Measurements from ENCODE around the gene TMED3.
A peak's percentile ranks its signal among the peaks of the same experiment; 100 is the strongest.

The TMED3 gene

DNA sequence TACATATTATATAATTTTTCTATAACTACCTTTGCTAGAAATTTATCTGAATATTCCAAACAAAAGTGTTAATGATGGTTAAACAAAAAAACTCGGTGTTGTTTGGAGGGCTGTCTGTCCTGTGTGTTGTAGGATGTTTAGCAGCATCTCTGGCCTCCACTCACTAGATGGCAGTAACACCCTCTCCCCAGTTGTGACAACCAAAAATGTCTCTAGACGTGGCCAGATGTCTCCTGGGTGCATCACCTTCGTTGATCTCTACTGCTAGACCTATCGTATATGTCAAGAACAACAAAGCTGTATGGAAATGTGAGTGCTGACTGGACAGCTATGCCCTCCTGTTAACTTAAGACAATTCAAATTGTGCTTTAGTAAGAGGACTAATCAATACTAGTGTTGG lies 14.3 kb upstream of the TMED3 start:
- no peaks in the 10 kb centered on the region for H3K36me3 ChIP-seq (ENCODE audit: control insufficient read depth, insufficient read depth, low read length)
- H3K4me3 ChIP-seq (ENCODE audit: insufficient read depth, low read depth, low read length): no peak overlapping the region
- no peak overlapping the region for H3K27ac ChIP-seq (ENCODE audit: insufficient read depth, low read depth, low read length, poor library complexity, severe bottlenecking)
- peaks cover 30% of the 10 kb centered on the region for H3K27me3 ChIP-seq (ENCODE audit: control insufficient read depth, insufficient read depth, low read length, poor library complexity, severe bottlenecking)
- H3K9me3 ChIP-seq (ENCODE audit: control insufficient read depth, low read length): no peaks in the 10 kb centered on the region
- WGBS, 2 experiments: 60 to 78% methylated on average over 4 of the region's 4 CpGs
- no peaks in the 10 kb centered on the region for H3K4me1 ChIP-seq (ENCODE audit: control insufficient read depth, insufficient read depth, low read length)

DNA sequence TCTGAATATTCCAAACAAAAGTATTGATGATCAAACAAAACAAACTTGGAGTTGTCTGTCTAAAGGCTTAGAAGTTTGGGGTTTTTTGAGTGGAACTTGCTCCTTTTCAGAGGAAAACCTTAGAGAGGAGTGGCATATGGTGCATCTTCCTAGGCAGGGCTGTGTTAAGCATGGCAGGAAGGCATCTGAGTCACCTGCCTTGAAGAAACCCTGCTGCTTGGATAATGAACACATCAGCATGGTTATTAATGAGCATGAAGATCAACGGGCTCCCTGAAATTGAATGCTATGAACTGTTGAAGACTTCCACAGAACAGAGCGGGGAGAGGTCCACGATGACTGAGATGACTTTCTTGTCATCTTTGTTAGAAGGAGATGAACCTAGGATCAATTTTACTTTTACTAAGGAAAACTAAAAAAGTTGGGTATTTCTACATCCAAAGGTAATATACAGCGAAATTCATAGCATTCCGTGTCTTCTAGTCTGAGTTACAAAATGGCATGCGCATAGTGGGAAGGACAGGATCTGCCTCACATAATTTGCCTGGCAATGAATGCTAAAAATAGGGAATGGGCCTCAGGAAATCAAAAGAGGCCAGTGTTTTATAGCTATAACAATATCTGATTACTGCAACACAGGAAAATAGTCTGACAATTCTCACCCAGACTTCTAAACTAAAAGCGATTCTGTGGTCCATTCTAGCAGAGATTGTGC lies 11.6 kb upstream of the TMED3 start:
- H3K4me3 ChIP-seq (ENCODE audit: insufficient read depth, low read depth, low read length): no peak overlapping the region
- no peaks in the 10 kb centered on the region for H3K9me3 ChIP-seq (ENCODE audit: control insufficient read depth, low read length)
- H3K27me3 ChIP-seq (ENCODE audit: control insufficient read depth, insufficient read depth, low read length, poor library complexity, severe bottlenecking): peaks cover 46% of the 10 kb centered on the region
- whole genome bisulfite sequencing, 2 experiments: 92 to 94% methylated on average over 7 of the region's 7 CpGs
- H3K4me1 ChIP-seq (ENCODE audit: control insufficient read depth, insufficient read depth, low read length): no peaks in the 10 kb centered on the region
- no peak overlapping the region for H3K27ac ChIP-seq (ENCODE audit: insufficient read depth, low read depth, low read length, poor library complexity, severe bottlenecking)
- H3K36me3 ChIP-seq (ENCODE audit: control insufficient read depth, insufficient read depth, low read length): no peaks in the 10 kb centered on the region

DNA sequence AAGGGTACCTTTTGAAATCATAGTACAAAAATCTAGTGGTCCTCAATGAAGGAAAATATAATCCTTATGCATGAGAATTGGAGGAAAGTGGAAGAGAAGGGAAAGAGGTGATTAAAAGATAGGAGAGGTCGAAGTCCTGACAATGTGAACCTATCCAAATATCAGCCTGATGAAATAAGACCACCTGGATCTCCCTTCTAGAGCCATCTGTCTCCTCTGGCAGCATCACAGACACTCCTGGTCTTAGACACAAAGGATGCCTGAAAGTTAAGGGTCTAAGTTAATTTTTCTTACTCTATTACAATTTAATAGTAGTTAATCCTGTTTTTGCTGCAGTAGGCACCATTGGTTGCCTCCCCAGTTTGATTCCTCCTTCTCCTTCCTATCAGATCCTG lies 11.1 kb upstream of the TMED3 start:
- Histone ChIP-seq H3K27ac (ENCODE audit: insufficient read depth, low read depth, low read length, poor library complexity, severe bottlenecking) (no peak overlapping the region), H3K27me3 (ENCODE audit: control insufficient read depth, insufficient read depth, low read length, poor library complexity, severe bottlenecking) (peaks cover 52% of the 10 kb centered on the region), H3K4me1 (ENCODE audit: control insufficient read depth, insufficient read depth, low read length) (no peaks in the 10 kb centered on the region), H3K36me3 (ENCODE audit: control insufficient read depth, insufficient read depth, low read length) (no peaks in the 10 kb centered on the region), H3K4me3 (ENCODE audit: insufficient read depth, low read depth, low read length) (no peak overlapping the region), H3K9me3 (ENCODE audit: control insufficient read depth, low read length) (no peaks in the 10 kb centered on the region)
- WGBS, 2 experiments: 80 to 87% methylated on average over 1 of the region's 1 CpG

DNA sequence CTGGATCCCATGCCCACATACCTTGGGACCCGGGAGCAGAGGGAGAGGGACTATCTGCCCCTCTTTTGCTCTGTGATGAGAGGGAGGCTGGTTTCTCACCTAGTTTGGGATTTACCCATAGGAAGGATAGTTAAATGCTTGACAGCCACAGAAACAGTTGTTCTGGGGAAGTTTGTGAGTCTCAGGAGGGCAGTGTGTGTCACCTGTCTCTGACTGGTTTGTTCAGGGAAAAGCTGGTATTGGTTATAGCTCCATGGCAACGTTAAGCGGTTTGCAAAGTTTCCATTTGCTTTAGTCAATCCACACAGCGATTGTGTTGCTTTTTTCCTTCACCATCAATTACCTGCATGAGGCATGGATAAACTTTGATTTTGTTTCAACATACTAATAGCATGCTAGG lies 3.7 kb upstream of the TMED3 start:
- Histone ChIP-seq H3K27me3 (ENCODE audit: control insufficient read depth, insufficient read depth, low read length, poor library complexity, severe bottlenecking) (peaks cover 73% of the 10 kb centered on the region), H3K4me3 (ENCODE audit: insufficient read depth, low read depth, low read length) (no peak overlapping the region), H3K36me3 (ENCODE audit: control insufficient read depth, insufficient read depth, low read length) (no peaks in the 10 kb centered on the region), H3K4me1 (ENCODE audit: control insufficient read depth, insufficient read depth, low read length) (peaks cover 7% of the 10 kb centered on the region), H3K27ac (ENCODE audit: insufficient read depth, low read depth, low read length, poor library complexity, severe bottlenecking) (no peak overlapping the region), H3K9me3 (ENCODE audit: control insufficient read depth, low read length) (no peaks in the 10 kb centered on the region)
- WGBS, 2 experiments: 54 to 68% methylated on average over 4 of the region's 4 CpGs

DNA sequence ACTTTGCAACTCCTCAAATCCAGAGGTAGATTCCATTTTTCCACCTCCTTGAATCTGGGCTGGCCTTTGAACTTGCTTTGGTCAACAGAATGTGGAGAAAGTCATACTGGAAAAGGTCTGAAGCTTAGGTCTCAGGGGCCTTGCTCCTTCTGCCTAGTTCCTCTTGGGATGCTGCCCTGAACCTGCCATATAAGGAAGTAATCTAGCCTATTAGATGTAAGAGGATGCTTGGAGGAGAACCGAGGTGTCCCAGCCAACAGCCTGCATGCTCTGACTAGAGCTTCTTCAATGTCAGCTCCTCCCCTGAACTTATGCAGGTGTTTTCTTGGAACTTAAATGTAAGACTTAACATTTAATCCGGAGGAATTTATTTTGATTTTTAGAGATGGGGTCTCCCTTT lies 2.0 kb upstream of the TMED3 start:
- WGBS, 2 experiments: 65 to 71% methylated on average over 2 of the region's 2 CpGs
- no peak overlapping the region for H3K4me3 ChIP-seq (ENCODE audit: insufficient read depth, low read depth, low read length)
- H3K9me3 ChIP-seq (ENCODE audit: control insufficient read depth, low read length): no peaks in the 10 kb centered on the region
- peaks cover 60% of the 10 kb centered on the region for H3K27me3 ChIP-seq (ENCODE audit: control insufficient read depth, insufficient read depth, low read length, poor library complexity, severe bottlenecking)
- H3K36me3 ChIP-seq (ENCODE audit: control insufficient read depth, insufficient read depth, low read length): peaks cover 3% of the 10 kb centered on the region
- H3K27ac ChIP-seq (ENCODE audit: insufficient read depth, low read depth, low read length, poor library complexity, severe bottlenecking): no peak overlapping the region
- H3K4me1 ChIP-seq (ENCODE audit: control insufficient read depth, insufficient read depth, low read length): peaks cover 9% of the 10 kb centered on the region

DNA sequence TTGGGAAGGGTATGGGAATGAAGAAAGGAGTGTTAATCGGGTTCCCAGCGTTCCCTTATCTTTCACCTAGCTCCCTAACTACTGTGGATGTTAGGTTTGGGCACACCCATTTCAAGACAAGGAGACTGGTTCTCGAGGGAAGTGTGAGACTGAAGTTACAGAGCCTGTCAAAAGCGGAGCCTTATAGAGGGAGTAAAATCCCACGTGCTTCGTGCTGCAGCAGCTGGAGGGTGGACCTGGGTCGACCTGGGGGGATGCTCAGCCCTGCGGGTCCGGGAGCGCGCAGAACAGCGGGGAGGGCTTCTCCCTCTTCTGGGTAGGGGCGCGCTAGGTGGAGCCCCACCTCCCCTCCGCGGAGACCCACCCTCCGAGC lies 314 bp upstream of the TMED3 start:
- 0 to 2% methylated on average over 10 to 12 of the region's 17 CpGs for WGBS, 2 experiments

DNA sequence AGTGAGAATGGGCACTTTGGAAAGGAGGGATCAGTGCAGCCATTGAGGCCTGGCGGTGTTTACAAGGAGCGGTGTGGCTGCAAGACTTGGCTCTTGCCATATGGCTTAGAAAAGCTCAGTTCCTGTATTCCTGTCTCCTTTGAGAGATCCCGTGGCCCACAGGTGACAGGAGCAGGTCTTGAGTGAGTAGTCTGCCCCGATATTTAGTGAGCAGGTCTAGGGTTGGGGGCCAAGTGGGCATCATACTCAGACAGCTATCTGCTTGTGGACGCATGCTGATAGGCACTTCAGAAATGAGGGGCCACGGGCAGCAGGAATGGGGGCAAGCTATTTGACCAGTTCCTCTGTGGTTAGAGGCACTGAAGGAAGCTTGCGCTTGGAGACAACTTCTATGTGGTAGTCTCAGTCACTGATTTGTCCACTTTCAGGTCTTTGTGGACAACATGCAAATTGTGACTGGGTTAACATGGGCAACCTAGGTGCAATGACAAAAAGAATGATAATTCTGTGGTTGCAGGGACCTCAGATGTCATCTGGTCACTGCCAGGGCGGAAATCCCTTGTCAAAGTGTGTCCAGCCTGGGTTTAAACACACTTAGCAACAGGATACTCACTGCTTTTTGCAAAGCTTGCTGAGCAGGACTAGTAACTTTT lies 1.1 kb downstream of the TMED3 start:
- H3K27ac ChIP-seq (ENCODE audit: insufficient read depth, low read depth, low read length, poor library complexity, severe bottlenecking): no peak overlapping the region
- peaks cover 9% of the 10 kb centered on the region for H3K4me1 ChIP-seq (ENCODE audit: control insufficient read depth, insufficient read depth, low read length)
- WGBS, 2 experiments: 75 to 79% methylated on average over 8 of the region's 8 CpGs

More for the DNA sequence above, 314 bp upstream of the TMED3 start:
- no peak overlapping the region for H3K27ac ChIP-seq (ENCODE audit: insufficient read depth, low read depth, low read length, poor library complexity, severe bottlenecking)
- peak overlapping the region; percentile 76 for H3K4me3 ChIP-seq (ENCODE audit: insufficient read depth, low read depth, low read length)
- H3K4me1 ChIP-seq (ENCODE audit: control insufficient read depth, insufficient read depth, low read length): peaks cover 9% of the 10 kb centered on the region
- H3K27me3 ChIP-seq (ENCODE audit: control insufficient read depth, insufficient read depth, low read length, poor library complexity, severe bottlenecking): peaks cover 43% of the 10 kb centered on the region
- peaks cover 19% of the 10 kb centered on the region for H3K36me3 ChIP-seq (ENCODE audit: control insufficient read depth, insufficient read depth, low read length)
- no peaks in the 10 kb centered on the region for H3K9me3 ChIP-seq (ENCODE audit: control insufficient read depth, low read length)

DNA sequence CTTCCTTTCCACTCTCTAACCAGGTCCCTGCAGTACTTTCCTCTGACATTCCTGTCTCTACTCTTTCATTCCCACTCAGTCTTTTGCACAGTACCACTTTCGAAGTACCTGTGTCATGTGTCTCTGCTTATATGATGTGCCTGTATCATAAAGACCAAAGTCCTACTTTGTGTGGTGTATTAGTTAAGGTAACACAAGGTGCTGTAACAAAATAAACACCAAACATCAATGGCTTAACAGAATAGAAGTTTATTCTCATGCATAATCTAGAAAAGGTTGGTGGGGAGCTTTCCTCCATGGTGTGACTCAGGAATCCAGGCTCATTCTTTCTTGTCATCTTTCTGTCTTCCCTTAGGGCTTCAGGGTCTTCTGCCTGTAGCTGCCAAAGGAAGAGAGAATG lies 3.3 kb downstream of the TMED3 start:
- Histone ChIP-seq H3K4me3 (ENCODE audit: insufficient read depth, low read depth, low read length) (no peak overlapping the region), H3K36me3 (ENCODE audit: control insufficient read depth, insufficient read depth, low read length) (peaks cover 35% of the 10 kb centered on the region), H3K27me3 (ENCODE audit: control insufficient read depth, insufficient read depth, low read length, poor library complexity, severe bottlenecking) (peaks cover 15% of the 10 kb centered on the region), H3K4me1 (ENCODE audit: control insufficient read depth, insufficient read depth, low read length) (peaks cover 9% of the 10 kb centered on the region), H3K9me3 (ENCODE audit: control insufficient read depth, low read length) (no peaks in the 10 kb centered on the region), H3K27ac (ENCODE audit: insufficient read depth, low read depth, low read length, poor library complexity, severe bottlenecking) (no peak overlapping the region)
- WGBS, 2 experiments: 75 to 80% methylated on average over 1 of the region's 1 CpG

More for the DNA sequence above, 1.1 kb downstream of the TMED3 start:
- peak overlapping the region; percentile 76 for H3K4me3 ChIP-seq (ENCODE audit: insufficient read depth, low read depth, low read length)
- no peaks in the 10 kb centered on the region for H3K9me3 ChIP-seq (ENCODE audit: control insufficient read depth, low read length)
- H3K36me3 ChIP-seq (ENCODE audit: control insufficient read depth, insufficient read depth, low read length): peaks cover 25% of the 10 kb centered on the region
- peaks cover 28% of the 10 kb centered on the region for H3K27me3 ChIP-seq (ENCODE audit: control insufficient read depth, insufficient read depth, low read length, poor library complexity, severe bottlenecking)

DNA sequence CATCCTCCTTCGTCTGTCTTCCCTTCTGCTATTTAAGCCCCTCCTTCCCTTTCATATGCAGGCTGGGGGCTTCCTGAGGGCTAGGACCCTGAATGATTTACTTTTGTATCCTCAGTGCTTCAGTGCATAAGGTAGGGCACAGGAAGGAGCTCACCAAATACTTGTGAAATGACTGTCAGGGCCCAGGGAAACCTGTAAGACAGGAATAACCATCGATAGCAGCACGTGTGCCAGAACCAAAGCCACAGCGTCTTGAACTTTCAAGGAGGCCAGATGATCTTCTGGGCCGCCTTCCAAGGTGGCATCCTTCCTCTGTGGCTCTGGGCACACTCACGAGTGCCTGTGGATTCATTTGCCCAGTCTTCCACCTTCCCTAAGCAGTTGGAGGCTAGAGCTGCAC lies 3.9 kb downstream of the TMED3 start:
- peaks cover 9% of the 10 kb centered on the region for H3K27me3 ChIP-seq (ENCODE audit: control insufficient read depth, insufficient read depth, low read length, poor library complexity, severe bottlenecking)
- H3K9me3 ChIP-seq (ENCODE audit: control insufficient read depth, low read length): no peaks in the 10 kb centered on the region
- H3K27ac ChIP-seq (ENCODE audit: insufficient read depth, low read depth, low read length, poor library complexity, severe bottlenecking): no peak overlapping the region
- WGBS, 2 experiments: 92 to 93% methylated on average over 6 of the region's 6 CpGs
- peaks cover 39% of the 10 kb centered on the region for H3K36me3 ChIP-seq (ENCODE audit: control insufficient read depth, insufficient read depth, low read length)
- peaks cover 9% of the 10 kb centered on the region for H3K4me1 ChIP-seq (ENCODE audit: control insufficient read depth, insufficient read depth, low read length)
- H3K4me3 ChIP-seq (ENCODE audit: insufficient read depth, low read depth, low read length): no peak overlapping the region

DNA sequence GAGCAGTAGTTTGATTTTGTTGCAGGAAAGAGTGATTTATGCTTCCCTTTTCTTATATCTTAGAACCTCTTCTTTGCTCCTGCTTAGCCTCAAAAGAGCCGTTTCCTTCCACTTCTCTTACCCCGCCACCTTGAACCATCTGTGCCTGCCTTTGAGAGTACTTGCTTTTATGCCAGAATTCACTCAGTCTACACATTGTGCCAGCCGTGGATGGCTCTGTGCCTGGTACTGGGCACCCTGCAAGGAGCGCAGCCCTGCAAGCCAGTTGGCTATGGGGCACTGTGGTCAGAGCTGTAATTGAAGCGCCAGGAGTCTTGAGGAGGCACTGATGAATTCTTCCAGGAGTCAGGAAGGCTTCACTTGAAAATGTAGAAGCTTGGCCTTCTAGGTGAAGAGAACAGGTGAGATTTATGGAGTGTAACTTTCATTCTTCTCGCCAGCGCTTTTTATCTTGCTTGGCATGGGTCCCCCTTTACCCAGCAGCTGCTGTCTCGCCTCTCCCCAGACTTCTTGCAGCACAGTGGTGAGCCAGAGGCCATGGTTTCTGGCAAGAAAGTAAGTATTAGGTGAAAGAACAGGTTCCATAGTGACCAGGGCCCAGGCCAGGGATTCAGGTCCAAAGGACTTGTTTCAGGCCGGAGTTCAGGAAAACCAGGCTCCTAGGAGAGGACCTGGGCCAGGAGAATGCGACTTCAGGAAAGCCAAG lies 4.9 kb downstream of the TMED3 start:
- no peaks in the 10 kb centered on the region for H3K9me3 ChIP-seq (ENCODE audit: control insufficient read depth, low read length)
- H3K4me3 ChIP-seq (ENCODE audit: insufficient read depth, low read depth, low read length): no peak overlapping the region
- no peaks in the 10 kb centered on the region for H3K27me3 ChIP-seq (ENCODE audit: control insufficient read depth, insufficient read depth, low read length, poor library complexity, severe bottlenecking)
- H3K4me1 ChIP-seq (ENCODE audit: control insufficient read depth, insufficient read depth, low read length): peaks cover 9% of the 10 kb centered on the region
- H3K27ac ChIP-seq (ENCODE audit: insufficient read depth, low read depth, low read length, poor library complexity, severe bottlenecking): no peak overlapping the region
- peaks cover 42% of the 10 kb centered on the region for H3K36me3 ChIP-seq (ENCODE audit: control insufficient read depth, insufficient read depth, low read length)
- WGBS, 2 experiments: 85 to 86% methylated on average over 10 of the region's 10 CpGs
